K562 (cell line): Measurements from ENCODE around the gene LIMCH1. TPM values are rescaled to one million over a fixed set of nuclear protein-coding genes. Genes with fewer than 3 reads are reported as not detected.

Experiments used
- ATAC-seq: fragments of 200-7000 bp; cut with Tn5 transposase; 3 replicates; pipeline ENCODE4 v1.9.1; 2020; ENCODE audit warnings: moderate library complexity
- BruUV-seq: library from RNA; stranded (reverse); fragments of 400-500 nt; replicated peaks from 2 replicates; lab custom pipeline; 2021; lab: Mats Ljungman, UMichigan
- CTCF ChIA-PET: fragments of 300-600 bp; formaldehyde crosslinking; extraction: SDS; loops from one replicate; lab custom pipeline; 2021; ENCODE audit warnings: low intra/inter-chr PET ratio; lab: Yijun Ruan, JAX
- POLR2A ChIA-PET: fragments of 300-600, 350-650 bp; sonication (Branson Sonifier 250); formaldehyde crosslinking; extraction: SDS; loops from one replicate; lab custom pipeline; 2021; ENCODE audit warnings: antibody characterized with exemption, inconsistent platforms; lab: Yijun Ruan, JAX
- DNase-seq, 4 experiments: peaks; one replicate each; pipeline versions ENCODE4 v3.0.0 to v3.0.0-alpha.2; 2011 to 2018; ENCODE audit warnings: low spot score in 3 of 4, mixed read lengths in 3 of 4; ENCODE audit errors: extremely low read depth in 1 of 4
- FAIRE-seq: peaks from 2 replicates; lab custom pipeline; 2011; peaks lifted over from hg19 to GRCh38; lab: Jason Lieb, UNC
- H2AFZ ChIP-seq: 2 replicates; pipeline ENCODE4 v1.6.0; 2011; ENCODE audit warnings: low read depth, low read length, control low read depth, inconsistent platforms
- H3K27ac ChIP-seq: fragments of 200-600 bp; 3 replicates; pipeline ENCODE4 v1.8.0; 2011; ENCODE audit warnings: low read depth, mild to moderate bottlenecking, control low read depth, inconsistent platforms, low read length, moderate library complexity, mixed read lengths; ENCODE audit errors: extremely low read depth
- H3K27me3 ChIP-seq, 2 experiments: fragments of 300-600 bp in 1 of 2; 2 replicates in 1 of 2; 3 replicates in 1 of 2; pipeline versions ENCODE4 v1.6.0 to v1.8.0; 2011; ENCODE audit warnings: inconsistent platforms in 2 of 2, low read length in 2 of 2, mild to moderate bottlenecking in 1 of 2, mixed read lengths in 1 of 2, moderate library complexity in 1 of 2; ENCODE audit not compliant: control insufficient read depth in 2 of 2, insufficient read depth in 2 of 2
- H3K36me3 ChIP-seq: fragments of 300-600 bp; 3 replicates; pipeline ENCODE4 v1.8.0; 2011; ENCODE audit warnings: mild to moderate bottlenecking, low read length, inconsistent platforms; ENCODE audit not compliant: control insufficient read depth, insufficient read depth
- H3K4me1 ChIP-seq, 2 experiments: fragments of 200-600 bp in 1 of 2; replicated peaks in 1 of 2; 2 replicates in 1 of 2; 3 replicates in 1 of 2; pipeline versions ENCODE4 v1.5.1 to v1.8.0; 2011; ENCODE audit warnings: inconsistent platforms in 2 of 2, low read length in 2 of 2, mild to moderate bottlenecking in 1 of 2, mixed read lengths in 1 of 2, moderate library complexity in 1 of 2; ENCODE audit not compliant: control insufficient read depth in 2 of 2, insufficient read depth in 2 of 2
- H3K4me2 ChIP-seq: 2 replicates; pipeline ENCODE4 v1.6.1; 2011; ENCODE audit warnings: low read length, control low read depth, inconsistent platforms, mixed read lengths; ENCODE audit not compliant: insufficient read depth
- H3K4me3 ChIP-seq: fragments of 200-600 bp; sonication (generic), shearing (Covaris generic); 2 replicates; pipeline ENCODE4 v1.5.1; 2016; ENCODE audit warnings: control low read depth, inconsistent platforms
- H3K79me2 ChIP-seq: fragments of 200-600 bp; 3 replicates; pipeline ENCODE4 v1.8.0; 2011; ENCODE audit warnings: low read length, inconsistent platforms; ENCODE audit not compliant: control insufficient read depth, insufficient read depth
- H3K9ac ChIP-seq, 2 experiments: 2 replicates each; pipeline versions ENCODE4 v1.6.0 to v1.6.1; 2011; ENCODE audit warnings: low read depth in 2 of 2, low read length in 2 of 2, control low read depth in 1 of 2, inconsistent platforms in 1 of 2, mild to moderate bottlenecking in 1 of 2, mixed read lengths in 1 of 2; ENCODE audit not compliant: insufficient read depth in 1 of 2
- H3K9me1 ChIP-seq: one replicate; pipeline ENCODE4 v1.6.0; 2011; ENCODE audit warnings: inconsistent platforms, mild to moderate bottlenecking, low read length, moderate library complexity; ENCODE audit not compliant: control insufficient read depth, insufficient read depth
- H3K9me3 ChIP-seq: replicated peaks from 2 replicates; pipeline ENCODE4 v1.5.1; 2011; ENCODE audit warnings: low read depth, low read length, inconsistent platforms; ENCODE audit not compliant: control insufficient read depth, insufficient read depth
- H4K20me1 ChIP-seq: replicated peaks from 2 replicates; pipeline ENCODE4 v1.6.1; 2011; ENCODE audit warnings: low read length, inconsistent platforms, mixed read lengths; ENCODE audit not compliant: control insufficient read depth, insufficient read depth
- SPI1 ChIP-seq: IDR thresholded peaks from 2 replicates; pipeline ENCODE4 v1.6.1; 2011; ENCODE audit warnings: low read depth, low read length, control low read depth, borderline replicate concordance
- ZNF76 ChIP-seq: fragments of 250-450 bp; sonication (Bioruptor Pico); IDR thresholded peaks from 2 replicates; pipeline ENCODE4 v1.4.0; 2020; ENCODE audit warnings: mild to moderate bottlenecking, moderate library complexity, borderline replicate concordance
- in situ Hi-C: fragments of 300-500 bp; cut with MboI; formaldehyde crosslinking; loops from 4 replicates; pipeline ENCODE4 v1.15.0; 2018; ENCODE audit warnings: inconsistent platforms, mixed read lengths
- intact Hi-C: fragments of 100-400 bp; cut with micrococcal nuclease; formaldehyde crosslinking; loops from 2 replicates; pipeline ENCODE4 v1.14.2; 2022
- polyA plus RNA-seq, 8 experiments: library from polyadenylated mRNA; depleted of rRNA in 4 of 8; stranded (reverse) in 5 of 8; unstranded in 3 of 8; fragments of >200 nt; fragmentation: Nextera tagmentation in 2 of 8; fragmentation: Illumina TruSeq in 1 of 8; extraction: Ambion mirVana in 2 of 8; extraction: Trizol in 1 of 8; gene quantifications; 2 replicates each; pipeline versions ENCODE4 v1.2.1 to v1.2.3, GENCODE V29; 2011 to 2014; ENCODE audit warnings: inconsistent platforms in 1 of 8, missing spikeins in 1 of 8
- total RNA-seq, 7 experiments: library from RNA; depleted of rRNA in 6 of 7; stranded (reverse); fragments of >200 nt in 6 of 7; fragmentation: Illumina TruSeq in 2 of 7; extraction: Trizol in 2 of 7; gene quantifications; 2 replicates each; pipeline versions ENCODE4 v1.2.1 to v1.2.3, GENCODE V29; 2011 to 2021; ENCODE audit warnings: low replicate concordance in 1 of 7
- TF ChIP-seq, protein P1 (sequence below), 2 experiments: fragments of 450-650 bp; IDR thresholded peaks; 2 replicates each; pipeline ENCODE4 v1.6.1; 2016
- TF ChIP-seq, protein P2 (sequence below), 2 experiments: fragments of 200-800 bp in 1 of 2; sonication (Bioruptor generic) in 1 of 2; sonication (generic) in 1 of 2; formaldehyde crosslinking in 1 of 2; IDR thresholded peaks in 1 of 2; conservative IDR thresholded peaks in 1 of 2; 2 replicates each; pipeline versions ENCODE4 v1.5.0 to v1.6.1; 2016 to 2020; ENCODE audit warnings: missing compliant biosample characterization in 1 of 2, missing genetic modification characterization in 1 of 2, missing genetic modification reagents in 1 of 2

The LIMCH1 gene
- total and polyA plus RNA-seq, 9 of the 15 experiments (the other 6 are each of a cell fraction or from before 2014, with no cell fraction given), result 0.35 TPM; not detected in 8

DNA sequence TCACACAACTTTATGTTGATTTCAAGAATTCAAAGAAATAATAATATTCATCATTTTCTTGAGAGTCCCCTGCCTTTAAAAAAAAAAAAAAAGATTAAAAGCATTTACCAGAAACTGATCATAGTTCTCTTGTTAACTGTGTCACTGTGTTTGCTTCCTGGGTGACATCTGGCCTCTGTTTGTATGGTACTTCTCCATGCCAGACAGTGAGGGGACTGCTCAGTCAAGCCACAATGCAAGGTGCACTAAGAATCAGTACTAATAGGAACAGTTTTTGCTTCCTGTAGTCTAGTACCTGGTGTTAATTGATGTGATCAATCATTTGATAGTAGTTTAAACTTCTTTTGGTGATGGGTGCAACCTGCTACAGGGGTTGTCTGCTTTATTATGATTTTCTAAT, 133.0 kb downstream of the LIMCH1 start:
- Histone ChIP-seq H3K4me3 (no peak overlapping the region), H3K9me1 (no peaks in the 10 kb centered on the region), H3K9me3 (no peaks in the 10 kb centered on the region), H3K27me3 (no peaks in the 10 kb centered on the region), H3K36me3 (no peaks in the 10 kb centered on the region), H3K79me2 (no peaks in the 10 kb centered on the region), H3K9ac (no peak overlapping the region), H2AFZ (no peak overlapping the region), H4K20me1 (no peaks in the 10 kb centered on the region), H3K27ac (no peak overlapping the region), H3K4me2 (no peak overlapping the region), H3K4me1 (no peaks in the 10 kb centered on the region)
- CTCF ChIA-PET, result no interaction called here
- DNase-seq (no peak), FAIRE-seq (no peak), ATAC-seq (no peak)
- TF ChIP-seq SPI1 (no peak), ZNF76 (no peak)
- TF ChIP-seq, protein P1, sequence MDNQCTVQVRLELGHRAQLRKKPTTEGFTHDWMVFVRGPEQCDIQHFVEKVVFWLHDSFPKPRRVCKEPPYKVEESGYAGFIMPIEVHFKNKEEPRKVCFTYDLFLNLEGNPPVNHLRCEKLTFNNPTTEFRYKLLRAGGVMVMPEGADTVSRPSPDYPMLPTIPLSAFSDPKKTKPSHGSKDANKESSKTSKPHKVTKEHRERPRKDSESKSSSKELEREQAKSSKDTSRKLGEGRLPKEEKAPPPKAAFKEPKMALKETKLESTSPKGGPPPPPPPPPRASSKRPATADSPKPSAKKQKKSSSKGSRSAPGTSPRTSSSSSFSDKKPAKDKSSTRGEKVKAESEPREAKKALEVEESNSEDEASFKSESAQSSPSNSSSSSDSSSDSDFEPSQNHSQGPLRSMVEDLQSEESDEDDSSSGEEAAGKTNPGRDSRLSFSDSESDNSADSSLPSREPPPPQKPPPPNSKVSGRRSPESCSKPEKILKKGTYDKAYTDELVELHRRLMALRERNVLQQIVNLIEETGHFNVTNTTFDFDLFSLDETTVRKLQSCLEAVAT (IDR thresholded peaks at IDR 0.05), result no peak
- TF ChIP-seq, protein P2, sequence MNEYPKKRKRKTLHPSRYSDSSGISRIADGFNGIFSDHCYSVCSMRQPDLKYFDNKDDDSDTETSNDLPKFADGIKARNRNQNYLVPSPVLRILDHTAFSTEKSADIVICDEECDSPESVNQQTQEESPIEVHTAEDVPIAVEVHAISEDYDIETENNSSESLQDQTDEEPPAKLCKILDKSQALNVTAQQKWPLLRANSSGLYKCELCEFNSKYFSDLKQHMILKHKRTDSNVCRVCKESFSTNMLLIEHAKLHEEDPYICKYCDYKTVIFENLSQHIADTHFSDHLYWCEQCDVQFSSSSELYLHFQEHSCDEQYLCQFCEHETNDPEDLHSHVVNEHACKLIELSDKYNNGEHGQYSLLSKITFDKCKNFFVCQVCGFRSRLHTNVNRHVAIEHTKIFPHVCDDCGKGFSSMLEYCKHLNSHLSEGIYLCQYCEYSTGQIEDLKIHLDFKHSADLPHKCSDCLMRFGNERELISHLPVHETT (CRISPR knock-in tag; conservative IDR thresholded peaks at IDR 0.05 in 1 of 2, IDR thresholded peaks at IDR 0.05 in 1 of 2), result no peak
- POLR2A ChIA-PET, result no interaction called here
- intact Hi-C loops, result no loop called here
- in situ Hi-C loops, result no loop called here
- no TSS peak for BruUV-seq
